ENCODE measurements around the gene RAG1. TPM values are rescaled to one million over a fixed set of nuclear protein-coding genes. Genes with fewer than 3 reads are reported as not detected.
"Not testable (repeated sequence)": the region's sequence is repeated elsewhere in the genome, so short reads cannot be mapped to it uniquely, and the experiment has no call there.

RAG1 gene
- under 1 TPM; 0.39 to 0.50 TPM for total RNA-seq

DNA sequence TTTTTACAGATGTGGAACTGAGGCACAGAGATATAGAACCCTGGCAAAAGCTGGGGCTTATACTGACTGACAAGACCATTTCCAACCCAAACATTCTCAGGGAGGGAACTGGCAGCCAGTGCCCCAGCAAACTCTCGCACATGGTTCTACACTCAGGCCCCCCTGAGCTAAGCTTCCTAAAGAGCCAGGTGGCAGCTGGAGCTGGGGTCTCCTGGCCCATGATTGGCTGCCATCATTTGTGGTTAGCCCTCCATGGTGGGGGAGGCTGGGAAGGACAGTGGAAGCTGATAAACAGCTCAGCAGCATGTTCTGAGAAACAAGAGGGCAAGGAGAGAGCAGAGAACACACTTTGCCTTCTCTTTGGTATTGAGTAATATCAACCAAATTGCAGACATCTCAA is at the start of gene RAG1:
Gene RAG1 (plus strand): TSS at position 314 of the 400 bp plus-strand sequence. CDS start 5,298 bp downstream, outside the sequence.
- H3K36me3 Mint-ChIP-seq (ENCODE audit: insufficient read depth in 2 of 2), result no peaks in the 10 kb centered on the region
- no peak within 1 kb of the TSS for H3K27ac Mint-ChIP-seq
- peaks cover 62% of the 10 kb centered on the region for H3K27me3 Mint-ChIP-seq (ENCODE audit: low read depth)

DNA sequence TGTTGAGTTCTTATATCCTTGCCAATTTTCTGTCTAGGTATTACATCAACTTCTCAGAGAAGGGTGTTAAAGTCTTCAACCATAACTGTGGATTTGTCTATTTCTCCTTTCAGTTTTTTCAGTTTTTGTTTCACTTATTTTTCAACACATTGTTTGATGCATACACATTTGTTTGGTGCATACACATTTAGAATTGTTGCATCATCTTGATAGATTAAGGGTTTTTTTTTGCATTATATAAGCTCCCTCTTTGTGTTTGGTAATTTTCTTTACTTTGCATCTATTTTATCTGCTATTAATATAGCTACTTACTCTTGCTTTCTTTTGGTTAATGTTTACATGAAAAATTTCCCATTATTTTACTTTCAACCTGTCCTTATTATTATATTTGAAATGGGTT is 37.0 kb upstream of the RAG1 start:
- ATAC-seq (replicated peaks in 1 of 2) (no peak), DNase-seq (no peak)
- Mint-ChIP-seq H3K27me3 (ENCODE audit: low read depth) (peaks cover 11% of the 10 kb centered on the region), H3K9me3 (peaks cover 2 to 3% of the 10 kb centered on the region in 2 donors), H3K4me3 (no peak overlapping the region), H3K27ac (no peak overlapping the region), H3K36me3 (ENCODE audit: insufficient read depth in 2 of 2) (no peaks in the 10 kb centered on the region), H3K4me1 (ENCODE audit: low read depth) (no peaks in the 10 kb centered on the region)

More for the DNA sequence above, at the start of gene RAG1:
- Mint-ChIP-seq H3K9me3 (no peaks in the 10 kb centered on the region), H3K4me1 (ENCODE audit: low read depth) (peaks cover 5% of the 10 kb centered on the region), H3K4me3 (no peak within 1 kb of the TSS)
- no peak for ATAC-seq (replicated peaks in 1 of 2)
- DNase-seq, result no peak

DNA sequence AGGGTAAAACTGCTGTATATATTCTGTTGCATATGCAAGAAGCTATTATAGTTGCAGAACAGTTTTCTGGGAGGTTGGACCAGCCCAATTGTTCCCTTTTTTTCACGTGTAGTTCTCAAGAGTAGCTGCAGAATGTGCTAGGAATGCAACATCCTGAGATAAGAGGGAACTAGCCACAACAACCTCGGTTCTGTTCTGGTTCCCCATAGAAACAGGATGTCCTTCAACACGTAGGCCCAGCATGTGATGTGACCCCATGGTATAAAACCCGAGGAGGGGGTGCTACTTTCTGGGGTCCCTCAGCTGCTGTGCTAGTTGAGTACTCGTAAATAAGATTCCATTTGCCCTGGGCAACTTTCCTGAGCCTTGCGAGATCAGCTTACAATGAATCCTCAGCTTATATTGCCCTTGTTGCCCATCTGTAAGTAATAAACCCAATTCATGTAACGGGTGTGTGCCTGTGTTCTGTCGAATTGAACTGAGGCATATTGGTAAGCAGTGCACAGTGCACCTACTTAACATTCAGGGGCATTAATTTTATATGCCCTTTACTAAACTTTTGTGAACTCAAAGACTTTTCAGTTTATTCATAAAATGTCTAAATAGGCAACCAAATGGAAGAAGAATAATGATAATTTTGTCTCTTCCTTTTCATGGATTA is 34.7 kb upstream of the RAG1 start:
- Mint-ChIP-seq H3K36me3 (ENCODE audit: insufficient read depth in 2 of 2) (no peaks in the 10 kb centered on the region), H3K27me3 (ENCODE audit: low read depth) (peaks cover 7% of the 10 kb centered on the region), H3K27ac (no peak overlapping the region), H3K9me3 (peaks cover 0 to 2% of the 10 kb centered on the region in 2 donors), H3K4me1 (ENCODE audit: low read depth) (no peaks in the 10 kb centered on the region), H3K4me3 (no peak overlapping the region)
- no peak for ATAC-seq (replicated peaks in 1 of 2)
- DNase-seq, result no peak

DNA sequence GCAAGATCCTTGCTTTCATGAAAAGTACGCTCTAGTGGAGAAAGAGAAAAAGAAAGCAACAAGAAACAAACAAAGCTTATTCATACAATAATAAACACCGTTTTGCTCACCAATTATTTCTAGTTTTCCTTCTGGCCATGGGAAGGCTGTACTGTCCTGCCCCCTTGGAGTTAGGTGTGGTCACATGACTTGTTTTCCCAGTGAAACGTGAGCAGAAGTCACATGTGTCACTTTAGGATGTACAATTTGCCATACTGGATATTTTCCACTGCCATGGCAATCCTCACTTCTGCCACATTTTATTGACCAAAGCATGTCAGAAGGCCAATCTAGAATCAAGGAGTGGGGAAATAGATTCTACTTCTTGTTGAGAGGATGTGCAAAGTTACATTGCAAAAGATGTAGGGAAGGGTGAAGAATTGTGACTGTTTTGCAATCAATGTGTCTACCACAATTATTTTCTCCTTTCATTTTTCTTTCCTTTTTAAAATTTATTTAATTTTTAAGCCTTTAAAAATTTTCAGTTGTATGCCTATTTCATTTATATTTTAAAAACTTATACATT is 33.4 kb upstream of the RAG1 start:
- Mint-ChIP-seq H3K36me3 (ENCODE audit: insufficient read depth in 2 of 2) (no peaks in the 10 kb centered on the region), H3K4me3 (no peak overlapping the region), H3K4me1 (ENCODE audit: low read depth) (no peaks in the 10 kb centered on the region), H3K9me3 (no peaks in the 10 kb centered on the region), H3K27ac (no peak overlapping the region), H3K27me3 (ENCODE audit: low read depth) (no peaks in the 10 kb centered on the region)
- ATAC-seq (replicated peaks in 1 of 2), result no peak
- DNase-seq, result no peak

DNA sequence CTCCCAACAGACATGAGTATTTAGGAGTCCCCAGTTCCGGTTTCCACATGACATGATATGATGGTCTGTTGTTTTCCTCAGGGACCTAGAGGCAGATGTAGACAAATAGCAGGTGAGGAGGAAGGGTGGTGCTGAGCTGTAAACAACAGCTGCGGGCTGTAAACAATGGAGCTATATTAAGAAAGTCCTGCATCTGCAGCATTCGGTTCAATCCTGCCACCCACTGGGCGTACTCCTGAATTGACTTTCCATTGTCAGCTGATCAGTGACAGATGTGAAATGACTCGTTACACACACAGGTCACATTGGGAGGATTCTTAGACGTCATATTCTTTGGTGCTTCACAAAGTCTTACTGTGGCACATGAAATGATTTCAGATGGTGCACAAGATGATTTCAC is 26.8 kb upstream of the RAG1 start:
- no peak overlapping the region for H3K27ac Mint-ChIP-seq
- DNase-seq (peak; percentile 34 to 41), ATAC-seq (replicated peaks in 1 of 2) (peak; percentile 85 to 90)
- no peaks in the 10 kb centered on the region for H3K36me3 Mint-ChIP-seq (ENCODE audit: insufficient read depth in 2 of 2)
- H3K27me3 Mint-ChIP-seq (ENCODE audit: low read depth), result peaks cover 9% of the 10 kb centered on the region
- no peaks in the 10 kb centered on the region for H3K4me1 Mint-ChIP-seq (ENCODE audit: low read depth)
- H3K4me3 Mint-ChIP-seq, result no peak overlapping the region
- no peaks in the 10 kb centered on the region for H3K9me3 Mint-ChIP-seq

DNA sequence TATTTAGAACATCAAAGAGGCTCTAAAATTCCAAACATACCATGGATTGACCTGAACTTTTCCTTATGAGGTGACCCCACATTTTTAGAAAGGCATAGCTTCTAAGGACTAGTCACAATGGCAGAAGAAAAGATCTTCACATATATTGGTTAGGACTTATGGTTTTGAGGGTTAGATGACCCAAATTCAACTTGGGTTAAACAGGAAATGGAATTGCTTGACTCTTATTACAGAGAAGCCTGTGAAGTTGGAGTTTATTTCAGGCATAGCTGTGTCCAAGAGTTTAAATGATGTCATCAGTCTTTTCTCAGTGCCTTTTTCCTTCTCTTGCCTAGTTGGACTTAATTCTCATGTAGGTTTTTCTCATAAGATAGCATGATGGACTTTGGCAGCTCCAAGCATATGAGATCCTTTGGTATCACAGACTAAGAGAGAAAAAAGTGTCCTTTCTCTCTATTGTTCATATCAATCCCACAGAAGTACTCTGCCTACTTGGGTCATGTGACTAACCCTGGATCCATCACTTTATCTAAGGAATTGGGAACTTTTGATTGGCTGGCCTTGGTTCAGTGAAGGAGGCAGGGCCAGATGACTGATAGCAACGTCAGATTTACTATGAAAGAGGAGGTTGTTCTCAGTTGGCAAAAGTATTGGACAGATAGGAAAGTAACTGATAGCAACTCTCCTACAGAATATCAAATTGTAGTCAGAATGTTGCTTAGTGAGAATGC is 17.3 kb upstream of the RAG1 start:
- no peaks in the 10 kb centered on the region for H3K4me1 Mint-ChIP-seq (ENCODE audit: low read depth)
- H3K27ac Mint-ChIP-seq, result no peak overlapping the region
- ATAC-seq (replicated peaks in 1 of 2), result no peak
- H3K4me3 Mint-ChIP-seq, result no peak overlapping the region
- peaks cover 0 to 1% of the 10 kb centered on the region in 2 donors for H3K36me3 Mint-ChIP-seq (ENCODE audit: insufficient read depth in 2 of 2)
- no peak for DNase-seq
- peaks cover 0 to 4% of the 10 kb centered on the region in 2 donors for H3K9me3 Mint-ChIP-seq
- peaks cover 13% of the 10 kb centered on the region for H3K27me3 Mint-ChIP-seq (ENCODE audit: low read depth)

DNA sequence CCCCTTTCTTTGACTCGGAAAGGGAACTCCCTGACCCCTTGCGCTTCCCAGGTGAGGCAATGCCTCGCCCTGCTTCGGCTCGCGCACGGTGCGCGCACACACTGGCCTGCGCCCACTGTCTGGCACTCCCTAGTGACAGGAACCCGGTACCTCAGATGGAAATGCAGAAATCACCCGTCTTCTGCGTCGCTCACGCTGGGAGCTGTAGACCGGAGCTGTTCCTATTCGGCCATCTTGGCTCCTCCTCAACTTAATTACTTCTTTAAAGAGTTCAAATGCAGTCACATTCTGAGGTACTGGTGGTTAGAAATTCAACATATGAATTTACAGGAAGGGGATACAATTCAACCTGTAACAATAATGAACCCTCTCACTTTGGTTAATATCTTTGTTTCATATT is 10.4 kb upstream of the RAG1 start:
- H3K9me3 Mint-ChIP-seq; ATAC-seq (replicated peaks in 1 of 2); H3K27me3 Mint-ChIP-seq (ENCODE audit: low read depth); DNase-seq; H3K4me3 Mint-ChIP-seq; H3K27ac Mint-ChIP-seq; H3K36me3 Mint-ChIP-seq (ENCODE audit: insufficient read depth in 2 of 2): not testable (repeated sequence)
- peaks cover 23% of the 10 kb centered on the region for H3K4me1 Mint-ChIP-seq (ENCODE audit: low read depth)

DNA sequence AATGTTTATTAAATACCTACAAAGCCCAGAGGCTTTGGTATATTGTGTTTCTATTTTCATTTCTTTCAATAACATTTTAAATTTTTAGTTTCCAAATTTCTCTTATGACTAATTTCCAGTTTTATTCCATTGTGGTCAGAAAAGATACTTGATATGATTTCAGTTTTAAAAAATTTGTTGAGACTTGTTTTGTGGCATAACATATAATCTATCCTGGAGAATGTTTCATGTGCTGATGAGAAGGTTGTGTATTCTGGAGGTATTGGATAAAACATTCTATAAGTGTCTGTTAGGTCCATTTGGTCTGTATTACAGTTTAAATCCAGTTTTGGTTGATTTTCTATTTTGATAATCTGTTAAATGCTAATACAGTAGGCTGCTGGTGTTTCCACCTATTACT is 9.8 kb upstream of the RAG1 start:
- H3K9me3 Mint-ChIP-seq, result peaks cover 0 to 3% of the 10 kb centered on the region in 2 donors
- H3K4me3 Mint-ChIP-seq, result peak overlapping the region in 1 of 2 donors; percentile 65
- peaks cover 23% of the 10 kb centered on the region for H3K4me1 Mint-ChIP-seq (ENCODE audit: low read depth)
- H3K36me3 Mint-ChIP-seq (ENCODE audit: insufficient read depth in 2 of 2), result peaks cover 2 to 4% of the 10 kb centered on the region in 2 donors
- peaks cover 6% of the 10 kb centered on the region for H3K27me3 Mint-ChIP-seq (ENCODE audit: low read depth)
- peak overlapping the region; percentile 9 for H3K27ac Mint-ChIP-seq
- no peak for DNase-seq
- no peak for ATAC-seq (replicated peaks in 1 of 2)

DNA sequence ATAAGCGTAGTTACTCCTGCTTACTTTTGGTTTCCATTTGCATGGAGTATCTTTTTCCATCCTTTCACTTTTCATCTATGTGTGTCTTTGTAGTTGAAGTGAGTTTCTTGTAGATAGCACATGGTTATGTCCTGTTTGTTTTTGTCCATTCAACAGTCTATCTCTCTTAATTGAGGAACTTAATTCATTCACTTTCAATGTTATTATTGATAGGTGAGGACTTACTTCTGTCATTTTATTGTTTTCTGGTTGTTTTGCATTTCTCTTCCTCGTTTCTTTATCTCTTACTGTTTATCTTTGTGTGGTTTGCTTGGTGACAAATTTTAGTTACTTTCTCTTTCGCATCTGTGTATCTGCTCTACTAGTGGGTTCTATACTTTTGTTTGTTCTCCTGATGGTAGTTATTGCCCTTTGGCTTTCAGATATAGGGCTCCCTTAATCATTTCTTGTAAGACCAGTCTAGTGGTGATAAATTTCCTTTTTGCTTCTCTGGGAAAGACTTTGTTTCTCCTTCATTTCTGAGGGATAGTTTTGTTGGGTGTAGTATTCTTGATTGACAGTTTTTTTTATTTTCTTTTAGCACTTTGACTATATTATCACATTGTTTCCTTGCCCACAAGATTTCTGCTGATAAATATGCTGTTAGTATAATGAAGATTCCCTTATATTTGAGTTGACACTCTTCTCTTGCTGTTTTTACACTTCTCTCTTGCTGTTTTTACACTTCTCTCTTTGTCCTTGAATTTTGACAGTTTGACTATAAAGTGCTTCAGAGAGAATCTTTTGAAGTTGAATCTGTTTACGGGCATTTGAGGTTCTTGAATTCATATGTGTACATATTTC is 9.0 kb upstream of the RAG1 start:
- peaks cover 2 to 4% of the 10 kb centered on the region in 2 donors for H3K36me3 Mint-ChIP-seq (ENCODE audit: insufficient read depth in 2 of 2)
- peaks cover 23% of the 10 kb centered on the region for H3K4me1 Mint-ChIP-seq (ENCODE audit: low read depth)
- ATAC-seq (replicated peaks in 1 of 2), result peak; percentile 72 to 86

DNA sequence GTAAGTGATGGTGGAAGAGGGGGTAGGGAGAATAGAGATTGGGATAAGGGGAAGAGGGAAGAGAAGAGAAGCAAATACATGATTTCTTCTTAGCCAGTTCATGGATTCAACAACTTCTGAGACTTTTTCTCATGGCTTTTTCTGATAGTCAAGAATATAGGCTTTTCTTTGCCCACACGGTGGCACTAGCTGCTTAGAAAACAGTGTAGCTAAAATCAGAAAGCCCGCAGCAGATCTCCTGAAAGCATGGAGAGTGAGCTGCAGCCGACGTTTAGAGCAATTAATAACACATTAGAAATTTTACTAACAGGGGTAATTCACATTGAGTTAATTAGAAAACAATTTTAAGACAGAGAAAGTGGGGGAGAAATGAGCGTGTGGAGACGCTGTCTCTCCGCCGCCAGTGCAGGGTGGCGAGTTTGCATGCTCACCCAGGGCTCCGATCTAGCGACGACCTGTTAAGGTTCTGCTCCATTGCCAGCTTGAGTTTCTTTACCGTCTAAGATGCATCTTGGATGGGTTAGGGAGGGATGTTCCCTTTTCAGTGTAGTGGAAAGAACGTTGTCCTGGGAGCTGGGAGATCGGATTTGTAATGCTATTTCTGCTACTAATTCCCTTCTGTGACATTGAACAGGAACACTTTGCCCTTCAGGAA is 3.3 kb upstream of the RAG1 start:
- peaks cover 0 to 1% of the 10 kb centered on the region in 2 donors for H3K9me3 Mint-ChIP-seq
- H3K4me3 Mint-ChIP-seq, result peak overlapping the region; percentile 67 to 91

More for the DNA sequence above, 9.0 kb upstream of the RAG1 start:
- Mint-ChIP-seq H3K4me3 (peak overlapping the region; percentile 65 to 68), H3K27ac (peak overlapping the region; percentile 9), H3K27me3 (ENCODE audit: low read depth) (peaks cover 7% of the 10 kb centered on the region), H3K9me3 (peaks cover 0 to 3% of the 10 kb centered on the region in 2 donors)
- DNase-seq, result no peak

DNA sequence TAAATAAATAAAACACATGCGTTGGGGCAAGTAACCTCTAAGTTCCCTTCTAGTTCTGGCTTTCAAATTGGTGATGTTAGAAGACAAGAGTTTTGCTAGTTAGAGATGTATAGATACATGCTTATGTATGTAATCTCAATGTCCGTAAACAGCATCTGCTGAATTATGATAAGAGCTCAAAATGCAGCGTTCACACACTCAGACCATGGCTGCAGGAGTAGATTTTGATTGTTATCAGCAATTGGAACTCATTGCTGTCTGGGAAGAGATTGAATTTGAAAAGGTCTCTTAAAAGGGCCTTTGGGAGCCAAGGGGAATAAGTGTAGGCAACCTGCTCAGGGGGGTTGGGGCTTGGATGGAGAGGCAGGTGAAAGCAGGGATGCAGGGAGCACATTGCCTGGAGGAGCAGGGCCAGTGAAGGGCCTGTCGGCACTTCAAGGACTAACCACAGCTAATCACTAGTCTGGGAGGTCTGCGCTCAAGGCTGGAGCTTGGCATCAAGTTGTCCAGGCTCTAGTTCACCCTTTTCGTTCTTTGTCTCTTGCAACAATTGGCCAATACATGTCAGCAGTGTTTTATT is 2.7 kb upstream of the RAG1 start:
- Mint-ChIP-seq H3K27me3 (ENCODE audit: low read depth) (peaks cover 42% of the 10 kb centered on the region), H3K4me3 (peak overlapping the region in 1 of 2 donors; percentile 91), H3K36me3 (ENCODE audit: insufficient read depth in 2 of 2) (no peaks in the 10 kb centered on the region), H3K4me1 (ENCODE audit: low read depth) (peaks cover 5% of the 10 kb centered on the region), H3K9me3 (peaks cover 0 to 1% of the 10 kb centered on the region in 2 donors), H3K27ac (no peak overlapping the region)
- no peak for ATAC-seq (replicated peaks in 1 of 2)
- DNase-seq, result no peak

More for the DNA sequence above, 3.3 kb upstream of the RAG1 start:
- no peaks in the 10 kb centered on the region for H3K36me3 Mint-ChIP-seq (ENCODE audit: insufficient read depth in 2 of 2)
- DNase-seq (peak; percentile 36 to 43), ATAC-seq (replicated peaks in 1 of 2) (peak; percentile 58 to 64)
- H3K4me1 Mint-ChIP-seq (ENCODE audit: low read depth), result peaks cover 8% of the 10 kb centered on the region
- no peak overlapping the region for H3K27ac Mint-ChIP-seq
- H3K27me3 Mint-ChIP-seq (ENCODE audit: low read depth), result peaks cover 40% of the 10 kb centered on the region

DNA sequence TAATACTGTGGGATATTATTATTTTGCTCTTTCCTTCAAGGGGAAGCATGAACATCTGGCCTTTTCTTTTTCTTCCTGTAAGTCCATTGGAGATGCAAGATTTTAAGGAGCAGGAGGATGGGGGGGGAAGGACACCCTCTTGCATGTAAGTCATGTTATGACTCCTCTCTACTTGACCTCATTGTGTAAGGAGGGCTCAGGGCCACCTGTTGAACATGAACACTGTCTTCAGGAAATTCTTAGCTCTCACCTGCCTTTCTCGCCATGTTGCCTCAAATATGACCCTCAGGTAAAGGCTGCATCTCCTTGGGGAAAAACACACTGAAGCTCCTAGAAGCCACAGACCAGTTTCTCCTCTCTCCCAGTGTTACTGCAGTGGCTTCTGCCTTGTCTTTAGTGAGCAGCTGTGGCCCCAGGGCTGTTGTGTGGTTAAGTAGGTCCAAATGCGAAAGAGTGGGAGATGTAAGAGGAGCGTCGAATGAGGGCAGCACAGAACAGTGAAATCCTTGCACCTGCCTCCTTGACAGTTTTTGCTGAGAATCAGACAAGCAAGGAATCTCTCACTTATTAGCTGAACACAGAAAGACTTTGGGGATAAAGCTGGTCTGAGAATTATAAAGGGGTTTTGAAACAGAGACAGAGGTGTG is 1.3 kb upstream of the RAG1 start:
- Mint-ChIP-seq H3K36me3 (ENCODE audit: insufficient read depth in 2 of 2) (no peaks in the 10 kb centered on the region), H3K27ac (no peak overlapping the region), H3K9me3 (no peaks in the 10 kb centered on the region), H3K27me3 (ENCODE audit: low read depth) (peaks cover 55% of the 10 kb centered on the region), H3K4me3 (no peak overlapping the region), H3K4me1 (ENCODE audit: low read depth) (peaks cover 5% of the 10 kb centered on the region)
- ATAC-seq (replicated peaks in 1 of 2), result no peak
- DNase-seq, result no peak
